Ascending aorta (tissue), 2 donors: ENCODE data around the gene CDCA4. TPM values are rescaled to one million over a fixed set of nuclear protein-coding genes. Genes with fewer than 3 reads are reported as not detected.

ENCODE experiments used
- DNase-seq, 2 donors: peaks; one replicate each; pipeline ENCODE4 v3.0.0-alpha.2; 2019; ENCODE audit warnings: low spot score in 2 of 2
- H3K27ac ChIP-seq, 2 donors: fragments of 200-600 bp; sonication (generic); one replicate each; pipeline ENCODE4 v1.5.1; 2016 to 2017; ENCODE audit warnings: mild to moderate bottlenecking in 1 of 2
- H3K27me3 ChIP-seq: fragments of 200-600 bp; sonication (generic); one replicate; pipeline ENCODE4 v1.5.1; 2017
- H3K36me3 ChIP-seq, 2 donors: fragments of 200-600 bp; sonication (generic); one replicate each; pipeline ENCODE4 v1.5.1; 2016
- H3K4me1 ChIP-seq, 2 donors: fragments of 200-600 bp; sonication (generic); one replicate each; pipeline ENCODE4 v1.5.1; 2016 to 2017; ENCODE audit warnings: mild to moderate bottlenecking in 1 of 2
- H3K4me3 ChIP-seq, 2 donors: fragments of 200-600 bp; sonication (generic); one replicate each; pipeline ENCODE4 v1.5.1; 2016 to 2017; ENCODE audit warnings: mild to moderate bottlenecking in 1 of 2
- H3K9me3 ChIP-seq, 2 donors: fragments of 200-600 bp; sonication (generic); one replicate each; pipeline ENCODE4 v1.5.1; 2016
- CTCF ChIP-seq, 3 experiments: fragments of 200-600 bp in 2 of 3; fragments of 450-650 bp in 1 of 3; sonication (generic) in 2 of 3; IDR thresholded peaks; one replicate each; pipeline ENCODE4 v1.5.1; 2016 to 2019; ENCODE audit warnings: antibody characterized with exemption in 3 of 3, mild to moderate bottlenecking in 1 of 3, moderate library complexity in 1 of 3
- intact Hi-C: fragments of 100-400 bp; cut with DNase I; formaldehyde crosslinking; loops from one replicate; pipeline ENCODE4 v1.15.1; 2023
- total RNA-seq: library from RNA; depleted of rRNA; stranded (reverse); fragments of >200 nt; gene quantifications from one replicate; pipeline ENCODE4 v1.1.0, GENCODE V29; 2016

CDCA4 gene
- total RNA-seq: 2.3 TPM

DNA sequence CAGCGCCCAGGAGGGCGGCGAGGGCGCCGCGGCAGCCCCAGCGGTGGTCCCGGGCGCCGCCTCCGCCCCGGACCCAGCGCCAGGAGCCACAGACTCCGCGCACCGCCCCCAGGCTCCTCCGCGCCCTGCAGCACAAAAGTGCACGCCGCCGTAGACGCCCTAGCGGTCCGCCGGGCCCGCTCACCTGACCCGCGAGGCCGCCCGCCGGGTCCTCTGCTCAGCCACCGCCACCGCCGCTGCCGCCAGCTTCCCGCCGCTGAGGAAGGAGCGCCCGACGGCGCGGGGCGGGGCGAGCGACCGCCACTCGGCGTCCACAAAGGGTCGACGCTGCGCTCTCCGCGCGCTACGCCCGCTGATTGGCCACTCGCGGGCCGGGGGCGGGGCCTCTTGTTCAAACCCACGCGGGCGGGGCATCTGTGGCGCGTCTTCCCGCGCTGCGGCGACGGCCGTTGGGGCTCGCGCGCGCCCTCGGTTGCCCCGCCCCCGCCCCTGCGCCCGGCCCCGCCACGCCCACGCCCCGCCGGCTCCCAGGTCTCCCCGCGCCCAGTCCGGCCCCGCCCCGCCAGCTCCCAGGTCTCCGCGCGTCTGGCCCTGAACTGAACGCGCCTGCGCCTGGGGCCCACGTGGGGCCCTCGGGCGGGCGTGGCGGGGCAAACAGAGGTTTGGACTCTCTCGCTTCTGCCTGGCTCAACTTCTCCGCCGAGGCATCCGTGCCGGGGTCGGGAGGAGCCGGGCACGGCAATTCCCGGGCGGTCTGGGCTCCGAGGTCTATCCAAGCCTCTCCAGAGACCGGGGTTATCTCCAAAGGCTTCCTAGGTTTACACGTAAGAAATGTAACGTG, at the start of gene CDCA4:
TSS of gene CDCA4 (minus strand) at position 269 of the 841 bp plus-strand sequence. CDS start 9,154 bp downstream, outside the sequence.
- no peaks in the 10 kb centered on the region for H3K9me3 ChIP-seq
- intact Hi-C loops: loop anchor here (1.0 to 10.0 kb wide), 6 partner anchors 24 to 464 kb away; partner anchors contain the start of genes CLBA1 and CRIP1
- H3K27me3 ChIP-seq: no peaks in the 10 kb centered on the region
- peak within 1 kb of the TSS; percentile 51 to 69 for H3K27ac ChIP-seq
- peaks cover 10% of the 10 kb centered on the region in 2 donors for H3K4me1 ChIP-seq
- peak within 1 kb of the TSS; percentile 87 to 100 for H3K4me3 ChIP-seq
- DNase-seq: peak; percentile 90 to 98
- no peak for TF ChIP-seq CTCF (IDR thresholded peaks at IDR 0.05)
- no peaks in the 10 kb centered on the region for H3K36me3 ChIP-seq

GRCh38 chr14:105069871-105070759, 49.2 kb upstream of the CDCA4 start:
- H3K27me3 ChIP-seq: peaks cover 6% of the 10 kb centered on the region
- no peaks in the 10 kb centered on the region for H3K9me3 ChIP-seq
- H3K36me3 ChIP-seq: no peaks in the 10 kb centered on the region
- intact Hi-C loops: no loop called here
- peak in 1 of 2 donors; percentile 73 for DNase-seq
- H3K4me1 ChIP-seq: peaks cover 0 to 3% of the 10 kb centered on the region in 2 donors
- no peak overlapping the region for H3K4me3 ChIP-seq
- H3K27ac ChIP-seq: no peak overlapping the region
- TF ChIP-seq CTCF (IDR thresholded peaks at IDR 0.05): no peak

GRCh38 chr14:105069522-105069870, 48.6 kb upstream of the CDCA4 start:
- H3K27ac ChIP-seq: no peak overlapping the region
- no peaks in the 10 kb centered on the region for H3K9me3 ChIP-seq
- peaks cover 6% of the 10 kb centered on the region for H3K27me3 ChIP-seq
- TF ChIP-seq CTCF (IDR thresholded peaks at IDR 0.05): no peak
- no peaks in the 10 kb centered on the region for H3K4me1 ChIP-seq
- intact Hi-C loops: no loop called here
- H3K36me3 ChIP-seq: no peaks in the 10 kb centered on the region
- H3K4me3 ChIP-seq: no peak overlapping the region
- DNase-seq: no peak

- no peaks in the 10 kb centered on the region for H3K36me3 ChIP-seq
- H3K27me3 ChIP-seq: peaks cover 6% of the 10 kb centered on the region
These were observed 47.9 kb upstream of the CDCA4 start for GRCh38 chr14:105068818-105069217.

GRCh38 chr14:105067969-105068301, 47.1 kb upstream of the CDCA4 start:
- no peak overlapping the region for H3K4me3 ChIP-seq
- H3K27ac ChIP-seq: no peak overlapping the region
- H3K9me3 ChIP-seq: no peaks in the 10 kb centered on the region
- no peaks in the 10 kb centered on the region for H3K36me3 ChIP-seq
- DNase-seq: no peak
- no peak for TF ChIP-seq CTCF (IDR thresholded peaks at IDR 0.05)
- H3K27me3 ChIP-seq: no peaks in the 10 kb centered on the region
- H3K4me1 ChIP-seq: no peaks in the 10 kb centered on the region
- intact Hi-C loops: no loop called here

More at GRCh38 chr14:105068818-105069217, 47.9 kb upstream of the CDCA4 start:
- TF ChIP-seq CTCF (IDR thresholded peaks at IDR 0.05): no peak
- no peak overlapping the region for H3K27ac ChIP-seq
- no peak for DNase-seq
- H3K4me3 ChIP-seq: no peak overlapping the region
- H3K9me3 ChIP-seq: no peaks in the 10 kb centered on the region
- H3K4me1 ChIP-seq: no peaks in the 10 kb centered on the region
- intact Hi-C loops: no loop called here
